Body of pancreas (tissue), 4 donors: ENCODE results near the gene MUC20.

Experiments
- POLR2A ChIP-seq, 3 donors: fragments of 450-650 bp; IDR thresholded peaks; one replicate each; pipeline ENCODE4 v1.6.1; 2016; ENCODE audit warnings: antibody characterized with exemption in 3 of 3, mild to moderate bottlenecking in 2 of 3
- TF ChIP-seq, protein P1 (sequence below), 7 experiments: fragments of 450-650 bp in 4 of 7; fragments of 200-600 bp in 3 of 7; sonication (generic) in 3 of 7; IDR thresholded peaks; one replicate each; pipeline ENCODE4 v1.5.1; 2016 to 2019; ENCODE audit warnings: antibody characterized with exemption in 7 of 7

DNA sequence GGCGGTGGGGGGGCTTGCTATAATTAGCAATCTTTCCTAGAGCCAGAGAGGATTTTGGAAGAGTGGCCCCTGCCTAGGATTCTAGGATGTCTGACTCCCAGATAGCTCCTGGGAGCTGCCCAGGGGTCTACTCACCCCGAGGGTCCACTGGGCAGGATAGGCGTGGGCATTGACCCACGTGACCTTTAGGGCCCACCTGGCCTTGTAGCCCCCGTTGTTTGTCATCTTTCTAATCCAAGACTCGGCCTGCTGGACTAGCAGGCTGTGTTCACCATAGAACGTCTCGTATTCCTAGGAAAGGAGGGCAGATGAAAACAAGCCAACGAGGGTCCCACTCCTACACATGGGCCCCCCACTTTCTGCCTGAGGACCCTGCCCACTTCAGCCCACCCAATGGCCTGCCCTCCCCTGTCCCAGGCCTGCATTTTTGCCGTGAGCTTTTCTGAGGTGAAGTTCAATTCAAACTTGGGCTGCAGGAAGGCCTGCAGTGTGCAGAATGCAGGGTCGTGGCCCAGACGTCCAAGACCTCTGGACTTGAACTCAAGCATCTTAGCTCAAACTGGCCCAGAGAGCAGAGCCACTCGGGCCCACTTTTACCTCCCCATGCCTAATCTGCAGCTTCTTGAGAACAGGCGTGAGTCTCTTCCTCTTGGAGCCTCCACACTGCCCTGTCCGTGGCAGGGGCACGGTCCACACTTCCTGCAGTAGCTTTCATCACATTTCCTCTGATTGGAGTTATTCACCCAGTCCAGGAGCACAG is 49.5 kb downstream of the MUC20 start:
- TF ChIP-seq, protein P1, sequence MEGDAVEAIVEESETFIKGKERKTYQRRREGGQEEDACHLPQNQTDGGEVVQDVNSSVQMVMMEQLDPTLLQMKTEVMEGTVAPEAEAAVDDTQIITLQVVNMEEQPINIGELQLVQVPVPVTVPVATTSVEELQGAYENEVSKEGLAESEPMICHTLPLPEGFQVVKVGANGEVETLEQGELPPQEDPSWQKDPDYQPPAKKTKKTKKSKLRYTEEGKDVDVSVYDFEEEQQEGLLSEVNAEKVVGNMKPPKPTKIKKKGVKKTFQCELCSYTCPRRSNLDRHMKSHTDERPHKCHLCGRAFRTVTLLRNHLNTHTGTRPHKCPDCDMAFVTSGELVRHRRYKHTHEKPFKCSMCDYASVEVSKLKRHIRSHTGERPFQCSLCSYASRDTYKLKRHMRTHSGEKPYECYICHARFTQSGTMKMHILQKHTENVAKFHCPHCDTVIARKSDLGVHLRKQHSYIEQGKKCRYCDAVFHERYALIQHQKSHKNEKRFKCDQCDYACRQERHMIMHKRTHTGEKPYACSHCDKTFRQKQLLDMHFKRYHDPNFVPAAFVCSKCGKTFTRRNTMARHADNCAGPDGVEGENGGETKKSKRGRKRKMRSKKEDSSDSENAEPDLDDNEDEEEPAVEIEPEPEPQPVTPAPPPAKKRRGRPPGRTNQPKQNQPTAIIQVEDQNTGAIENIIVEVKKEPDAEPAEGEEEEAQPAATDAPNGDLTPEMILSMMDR (IDR thresholded peaks at IDR 0.05) = no peak
- TF ChIP-seq POLR2A (IDR thresholded peaks at IDR 0.05) = no peak
